DMS53 (cell line): ENCODE results near the gene MMADHC.
"Not testable (repeated sequence)": the region's sequence is repeated elsewhere in the genome, so short reads cannot be mapped to it uniquely, and the experiment has no call there.

ENCODE experiments used
- DNase-seq: peaks from one replicate; lab custom pipeline; 2025; lab: John Stamatoyannopoulos, UW

Gene MMADHC

GRCh38 chr2:149595056-149595963 is 7.7 kb upstream of the MMADHC start:
- no peak for DNase-seq

GRCh38 chr2:149594411-149594810 is 6.8 kb upstream of the MMADHC start:
- no peak for DNase-seq

- peak; percentile 10 for DNase-seq
These were observed 444 bp upstream of the MMADHC start for GRCh38 chr2:149587950-149588487.

- no peak for DNase-seq
These were observed 716 bp downstream of the MMADHC start for GRCh38 chr2:149586898-149587219.

- no peak for DNase-seq
These were observed 1.5 kb downstream of the MMADHC start for GRCh38 chr2:149586063-149586462.

- DNase-seq = no peak
These were observed 2.2 kb downstream of the MMADHC start for GRCh38 chr2:149585166-149585885.

GRCh38 chr2:149579972-149580882 is 7.3 kb downstream of the MMADHC start:
- no peak for DNase-seq

GRCh38 chr2:149577269-149577668 is 10.3 kb downstream of the MMADHC start:
- DNase-seq = no peak

- no peak for DNase-seq
These were observed 11.8 kb downstream of the MMADHC start for GRCh38 chr2:149575752-149576151.

GRCh38 chr2:149575277-149575676 is 12.3 kb downstream of the MMADHC start:
- no peak for DNase-seq

GRCh38 chr2:149573760-149574159 is 13.8 kb downstream of the MMADHC start:
- DNase-seq = peak; percentile 3

- no peak for DNase-seq
These were observed 15.2 kb downstream of the MMADHC start for GRCh38 chr2:149572102-149572953.

GRCh38 chr2:149568138-149568537 is 19.4 kb downstream of the MMADHC start:
- DNase-seq = no peak

- no peak for DNase-seq
These were observed 20.9 kb downstream of the MMADHC start for GRCh38 chr2:149566652-149567051.

GRCh38 chr2:149565625-149566024 is 21.9 kb downstream of the MMADHC start:
- DNase-seq = not testable (repeated sequence)

- DNase-seq = no peak
These were observed 22.6 kb downstream of the MMADHC start for GRCh38 chr2:149564983-149565382.

- no peak for DNase-seq
These were observed 23.5 kb downstream of the MMADHC start for GRCh38 chr2:149564097-149564496.

GRCh38 chr2:149562324-149562723 is 25.3 kb downstream of the MMADHC start:
- peak; percentile 33 for DNase-seq

GRCh38 chr2:149561309-149561926 is 26.2 kb downstream of the MMADHC start:
- peak; percentile 32 for DNase-seq

- DNase-seq = no peak
These were observed 28.1 kb downstream of the MMADHC start for GRCh38 chr2:149559341-149560068.
